ENCODE results near the gene ATF7. TPM values are rescaled to one million over a fixed set of nuclear protein-coding genes. Genes with fewer than 3 reads are reported as not detected.

Gene ATF7
- total and polyA plus RNA-seq, 9 of the 15 experiments (the other 6 are each of a cell fraction or from before 2014, with no cell fraction given), result 10.6 to 30.4 (median 20.7) TPM

DNA sequence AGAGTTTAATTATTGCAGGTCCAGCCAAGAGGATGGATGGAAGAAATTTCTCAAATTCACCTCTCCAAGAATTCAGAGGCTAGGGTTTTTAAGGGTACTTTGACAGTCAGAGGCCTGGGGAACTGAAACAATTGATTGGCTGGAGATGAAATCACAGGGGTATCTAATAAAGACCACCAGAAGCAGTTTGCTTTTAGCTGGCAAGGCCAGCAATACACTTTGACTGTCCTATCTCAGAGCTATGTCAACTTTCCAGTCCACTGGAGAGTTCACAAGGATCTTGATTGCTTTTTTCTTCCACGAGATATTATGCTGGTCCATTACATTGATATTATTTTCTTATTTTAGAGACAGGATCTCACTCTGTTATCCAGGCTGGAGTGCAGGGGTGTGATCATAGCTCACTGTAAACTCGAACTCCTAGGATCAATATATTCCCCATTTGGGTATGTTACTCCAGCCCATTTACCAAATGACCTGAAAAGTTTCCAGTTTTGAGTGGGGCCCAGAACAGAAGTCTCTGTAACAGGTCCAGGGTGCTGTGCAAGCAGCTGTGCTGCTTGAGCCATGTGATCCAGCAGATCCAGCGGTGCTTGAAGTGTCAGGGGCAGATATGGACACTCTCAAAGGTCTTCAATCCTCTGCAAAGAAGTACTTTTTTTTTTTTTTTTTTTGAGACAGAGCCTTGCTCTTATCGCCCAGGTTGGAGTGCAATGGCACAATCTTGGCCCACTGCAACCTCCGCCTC, 17.2 kb upstream of the ATF7 start:
- no peaks in the 10 kb centered on the region for H3K9me1 ChIP-seq (ENCODE audit: control insufficient read depth, insufficient read depth, low read length)
- no peaks in the 10 kb centered on the region for H3K36me3 ChIP-seq (ENCODE audit: control insufficient read depth, insufficient read depth, low read length)
- intact Hi-C loops (cut with micrococcal nuclease), result no loop called here
- BruUV-seq (replicated peaks), result no TSS peak
- POLR2A ChIA-PET, result interaction anchor here (1.3 kb wide), 1 partner anchor 15 kb away, joined by 3 read pairs; no protein-coding TSS in a partner anchor
- DNase-seq (ENCODE audit: extremely low read depth in 1 of 4, low spot score in 3 of 4) (no peak), ATAC-seq (peak; percentile 61), FAIRE-seq (no peak)
- H3K79me2 ChIP-seq (ENCODE audit: control insufficient read depth, insufficient read depth, low read length), result no peaks in the 10 kb centered on the region
- no peaks in the 10 kb centered on the region for H3K27me3 ChIP-seq (ENCODE audit: control insufficient read depth in 2 of 2, insufficient read depth in 2 of 2, low read length in 2 of 2)
- in situ Hi-C loops (cut with MboI), result no loop called here
- no peak overlapping the region for H3K27ac ChIP-seq (ENCODE audit: extremely low read depth, low read depth, low read length)
- no peaks in the 10 kb centered on the region for H4K20me1 ChIP-seq (replicated peaks; ENCODE audit: control insufficient read depth, insufficient read depth, low read length)
- no peak overlapping the region for H3K4me3 ChIP-seq
- no peak overlapping the region for H3K4me2 ChIP-seq (ENCODE audit: insufficient read depth, low read length)
- no peaks in the 10 kb centered on the region; a peak in 3 of 5 replicates for H3K4me1 ChIP-seq (replicated peaks in 1 of 2; ENCODE audit: control insufficient read depth in 2 of 2, insufficient read depth in 2 of 2, low read length in 2 of 2)
- no peak overlapping the region; a peak in 1 of 4 replicates for H3K9ac ChIP-seq (ENCODE audit: insufficient read depth in 1 of 2, low read depth in 2 of 2, low read length in 2 of 2)
- no peaks in the 10 kb centered on the region for H3K9me3 ChIP-seq (replicated peaks; ENCODE audit: control insufficient read depth, insufficient read depth, low read depth, low read length)
- 30% methylated on average over 5 of the region's 5 CpGs for WGBS (ENCODE audit: insufficient coverage, low coverage, missing lambda C conversion rate)
- CTCF ChIA-PET (ENCODE audit: low intra/inter-chr PET ratio), result no interaction called here
- H2AFZ ChIP-seq (ENCODE audit: low read depth, low read length), result no peak overlapping the region
- TF ChIP-seq, protein P1, sequence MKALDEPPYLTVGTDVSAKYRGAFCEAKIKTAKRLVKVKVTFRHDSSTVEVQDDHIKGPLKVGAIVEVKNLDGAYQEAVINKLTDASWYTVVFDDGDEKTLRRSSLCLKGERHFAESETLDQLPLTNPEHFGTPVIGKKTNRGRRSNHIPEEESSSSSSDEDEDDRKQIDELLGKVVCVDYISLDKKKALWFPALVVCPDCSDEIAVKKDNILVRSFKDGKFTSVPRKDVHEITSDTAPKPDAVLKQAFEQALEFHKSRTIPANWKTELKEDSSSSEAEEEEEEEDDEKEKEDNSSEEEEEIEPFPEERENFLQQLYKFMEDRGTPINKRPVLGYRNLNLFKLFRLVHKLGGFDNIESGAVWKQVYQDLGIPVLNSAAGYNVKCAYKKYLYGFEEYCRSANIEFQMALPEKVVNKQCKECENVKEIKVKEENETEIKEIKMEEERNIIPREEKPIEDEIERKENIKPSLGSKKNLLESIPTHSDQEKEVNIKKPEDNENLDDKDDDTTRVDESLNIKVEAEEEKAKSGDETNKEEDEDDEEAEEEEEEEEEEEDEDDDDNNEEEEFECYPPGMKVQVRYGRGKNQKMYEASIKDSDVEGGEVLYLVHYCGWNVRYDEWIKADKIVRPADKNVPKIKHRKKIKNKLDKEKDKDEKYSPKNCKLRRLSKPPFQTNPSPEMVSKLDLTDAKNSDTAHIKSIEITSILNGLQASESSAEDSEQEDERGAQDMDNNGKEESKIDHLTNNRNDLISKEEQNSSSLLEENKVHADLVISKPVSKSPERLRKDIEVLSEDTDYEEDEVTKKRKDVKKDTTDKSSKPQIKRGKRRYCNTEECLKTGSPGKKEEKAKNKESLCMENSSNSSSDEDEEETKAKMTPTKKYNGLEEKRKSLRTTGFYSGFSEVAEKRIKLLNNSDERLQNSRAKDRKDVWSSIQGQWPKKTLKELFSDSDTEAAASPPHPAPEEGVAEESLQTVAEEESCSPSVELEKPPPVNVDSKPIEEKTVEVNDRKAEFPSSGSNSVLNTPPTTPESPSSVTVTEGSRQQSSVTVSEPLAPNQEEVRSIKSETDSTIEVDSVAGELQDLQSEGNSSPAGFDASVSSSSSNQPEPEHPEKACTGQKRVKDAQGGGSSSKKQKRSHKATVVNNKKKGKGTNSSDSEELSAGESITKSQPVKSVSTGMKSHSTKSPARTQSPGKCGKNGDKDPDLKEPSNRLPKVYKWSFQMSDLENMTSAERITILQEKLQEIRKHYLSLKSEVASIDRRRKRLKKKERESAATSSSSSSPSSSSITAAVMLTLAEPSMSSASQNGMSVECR (CRISPR knock-in tag; IDR thresholded peaks at IDR 0.05), result no peak
- no peak for TF ChIP-seq TEAD2 (tag; IDR thresholded peaks at IDR 0.05)
- TF ChIP-seq, protein P2, sequence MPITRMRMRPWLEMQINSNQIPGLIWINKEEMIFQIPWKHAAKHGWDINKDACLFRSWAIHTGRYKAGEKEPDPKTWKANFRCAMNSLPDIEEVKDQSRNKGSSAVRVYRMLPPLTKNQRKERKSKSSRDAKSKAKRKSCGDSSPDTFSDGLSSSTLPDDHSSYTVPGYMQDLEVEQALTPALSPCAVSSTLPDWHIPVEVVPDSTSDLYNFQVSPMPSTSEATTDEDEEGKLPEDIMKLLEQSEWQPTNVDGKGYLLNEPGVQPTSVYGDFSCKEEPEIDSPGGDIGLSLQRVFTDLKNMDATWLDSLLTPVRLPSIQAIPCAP (CRISPR knock-in tag; IDR thresholded peaks at IDR 0.05; ENCODE audit: borderline replicate concordance), result no peak
- TF ChIP-seq CBX1 (IDR thresholded peaks at IDR 0.05; ENCODE audit: low read depth), result no peak
- TF ChIP-seq ZNF274 (IDR thresholded peaks at IDR 0.05; ENCODE audit: borderline replicate concordance, low read depth, low read length), result no peak
- TF ChIP-seq, protein P3, sequence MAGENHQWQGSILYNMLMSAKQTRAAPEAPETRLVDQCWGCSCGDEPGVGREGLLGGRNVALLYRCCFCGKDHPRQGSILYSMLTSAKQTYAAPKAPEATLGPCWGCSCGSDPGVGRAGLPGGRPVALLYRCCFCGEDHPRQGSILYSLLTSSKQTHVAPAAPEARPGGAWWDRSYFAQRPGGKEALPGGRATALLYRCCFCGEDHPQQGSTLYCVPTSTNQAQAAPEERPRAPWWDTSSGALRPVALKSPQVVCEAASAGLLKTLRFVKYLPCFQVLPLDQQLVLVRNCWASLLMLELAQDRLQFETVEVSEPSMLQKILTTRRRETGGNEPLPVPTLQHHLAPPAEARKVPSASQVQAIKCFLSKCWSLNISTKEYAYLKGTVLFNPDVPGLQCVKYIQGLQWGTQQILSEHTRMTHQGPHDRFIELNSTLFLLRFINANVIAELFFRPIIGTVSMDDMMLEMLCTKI (IDR thresholded peaks at IDR 0.05; ENCODE audit: partially characterized antibody), result no peak
- TF ChIP-seq SMAD2 (IDR thresholded peaks at IDR 0.05; ENCODE audit: low read depth, low read length), result no peak
- no peak for TF ChIP-seq SMAD1 (IDR thresholded peaks at IDR 0.05; ENCODE audit: low read depth, low read length, partially characterized antibody)
- TF ChIP-seq, protein P4, sequence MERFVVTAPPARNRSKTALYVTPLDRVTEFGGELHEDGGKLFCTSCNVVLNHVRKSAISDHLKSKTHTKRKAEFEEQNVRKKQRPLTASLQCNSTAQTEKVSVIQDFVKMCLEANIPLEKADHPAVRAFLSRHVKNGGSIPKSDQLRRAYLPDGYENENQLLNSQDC (CRISPR knock-in tag; IDR thresholded peaks at IDR 0.05), result no peak
- TF ChIP-seq ZNF75A (CRISPR knock-in tag; IDR thresholded peaks at IDR 0.05), result no peak
- TF ChIP-seq, protein P5, sequence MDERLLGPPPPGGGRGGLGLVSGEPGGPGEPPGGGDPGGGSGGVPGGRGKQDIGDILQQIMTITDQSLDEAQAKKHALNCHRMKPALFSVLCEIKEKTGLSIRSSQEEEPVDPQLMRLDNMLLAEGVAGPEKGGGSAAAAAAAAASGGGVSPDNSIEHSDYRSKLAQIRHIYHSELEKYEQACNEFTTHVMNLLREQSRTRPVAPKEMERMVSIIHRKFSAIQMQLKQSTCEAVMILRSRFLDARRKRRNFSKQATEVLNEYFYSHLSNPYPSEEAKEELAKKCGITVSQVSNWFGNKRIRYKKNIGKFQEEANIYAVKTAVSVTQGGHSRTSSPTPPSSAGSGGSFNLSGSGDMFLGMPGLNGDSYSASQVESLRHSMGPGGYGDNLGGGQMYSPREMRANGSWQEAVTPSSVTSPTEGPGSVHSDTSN (CRISPR knock-in tag; IDR thresholded peaks at IDR 0.05; ENCODE audit: low read depth), result no peak
- TF ChIP-seq, protein P5 (tag; conservative IDR thresholded peaks at IDR 0.05; ENCODE audit: low read depth), result no peak

Measured in K562 (cell line).